H1 (cell line): Measurements from ENCODE around the gene TMPRSS4. TPM values are rescaled to one million over a fixed set of nuclear protein-coding genes. Genes with fewer than 3 reads are reported as not detected.

Source experiments
- CTCF ChIA-PET: fragments of 300-600 bp; sonication (Branson Sonifier 250); formaldehyde crosslinking; loops from one replicate; lab custom pipeline; 2021; ENCODE audit not compliant: partially characterized antibody; lab: Charles Lee
- POLR2A ChIA-PET: fragments of 300-600 bp; sonication (Branson Sonifier 250); formaldehyde crosslinking; loops from one replicate; lab custom pipeline; 2021; ENCODE audit warnings: inconsistent platforms; ENCODE audit not compliant: partially characterized antibody; lab: Charles Lee
- DNase-seq, 2 experiments: peaks; one replicate each; pipeline versions ENCODE4 v3.0.0 to v3.0.0-alpha.2; 2010 to 2022; ENCODE audit warnings: low spot score in 2 of 2, low read depth in 1 of 2, mixed read lengths in 1 of 2
- FAIRE-seq: peaks from 2 replicates; lab custom pipeline; 2011; peaks lifted over from hg19 to GRCh38; lab: Jason Lieb, UNC
- H2AFZ ChIP-seq: 2 replicates; pipeline ENCODE4 v1.8.1; 2012; ENCODE audit warnings: low read length, inconsistent platforms
- H2AK5ac ChIP-seq: 2 replicates; pipeline ENCODE4 v1.6.1; 2013; ENCODE audit warnings: low read depth, low read length
- H2BK120ac ChIP-seq: replicated peaks from 2 replicates; pipeline ENCODE3; 2013; ENCODE audit warnings: low read depth, low read length, inconsistent platforms
- H2BK12ac ChIP-seq: 2 replicates; pipeline ENCODE4 v1.6.1; 2013; ENCODE audit warnings: low read depth, low read length
- H2BK15ac ChIP-seq: 2 replicates; pipeline ENCODE4 v1.6.1; 2013; ENCODE audit warnings: low read length
- H2BK20ac ChIP-seq: 2 replicates; pipeline ENCODE4 v1.6.1; 2013; ENCODE audit warnings: low read length
- H2BK5ac ChIP-seq: 2 replicates; pipeline ENCODE4 v1.6.1; 2013; ENCODE audit warnings: low read depth, low read length
- H3K14ac ChIP-seq: 2 replicates; pipeline ENCODE4 v1.6.1; 2013; ENCODE audit warnings: inconsistent platforms; ENCODE audit not compliant: insufficient read length
- H3K18ac ChIP-seq: 2 replicates; pipeline ENCODE4 v1.6.1; 2013; ENCODE audit warnings: low read length; ENCODE audit errors: extremely low read depth
- H3K23ac ChIP-seq: 2 replicates; pipeline ENCODE4 v1.6.1; 2013; ENCODE audit warnings: inconsistent platforms; ENCODE audit not compliant: insufficient read length
- H3K23me2 ChIP-seq: 2 replicates; pipeline ENCODE4 v1.6.1; 2013; ENCODE audit warnings: low read depth, low read length
- H3K27ac ChIP-seq: 2 replicates; pipeline ENCODE4 v1.6.1; 2011; ENCODE audit warnings: low read depth, low read length, inconsistent platforms
- H3K27me3 ChIP-seq, 4 experiments: replicated peaks in 1 of 4; 1 replicate in 1 of 4; 2 replicates in 3 of 4; pipeline versions ENCODE4 v1.6.1 to v1.8.1; 2011 to 2013; ENCODE audit warnings: low read length in 3 of 4, mild to moderate bottlenecking in 3 of 4, inconsistent platforms in 2 of 4, mixed read lengths in 2 of 4, moderate library complexity in 1 of 4; ENCODE audit not compliant: control insufficient read depth in 3 of 4, insufficient read depth in 3 of 4; ENCODE audit errors: extremely low read depth in 1 of 4
- H3K36me3 ChIP-seq, 4 experiments: 2 replicates each; pipeline versions ENCODE4 v1.6.1 to v1.8.1; 2011 to 2013; ENCODE audit warnings: mild to moderate bottlenecking in 4 of 4, low read length in 3 of 4, moderate library complexity in 2 of 4, control low read depth in 1 of 4, inconsistent platforms in 1 of 4; ENCODE audit not compliant: insufficient read depth in 4 of 4, control insufficient read depth in 2 of 4
- H3K4ac ChIP-seq: replicated peaks from 2 replicates; pipeline ENCODE3; 2013; ENCODE audit warnings: low read length, low read depth, mixed read lengths, inconsistent platforms; ENCODE audit not compliant: insufficient read length
- H3K4me1 ChIP-seq, 4 experiments: replicated peaks in 1 of 4; 1 replicate in 1 of 4; 2 replicates in 3 of 4; pipeline versions ENCODE4 v1.6.1 to v1.8.1; 2011 to 2013; ENCODE audit warnings: low read length in 3 of 4, inconsistent platforms in 2 of 4, mixed read lengths in 1 of 4; ENCODE audit not compliant: insufficient read depth in 4 of 4, control insufficient read depth in 3 of 4
- H3K4me2 ChIP-seq, 2 experiments: 2 replicates each; pipeline versions ENCODE4 v1.6.1 to v1.8.1; 2011 to 2013; ENCODE audit warnings: low read depth in 2 of 2, low read length in 2 of 2, control low read depth in 1 of 2, inconsistent platforms in 1 of 2, mild to moderate bottlenecking in 1 of 2; ENCODE audit not compliant: insufficient read depth in 1 of 2
- H3K4me3 ChIP-seq, 4 experiments: fragments of 200-600, 300-600 bp in 1 of 4; sonication (generic), shearing (Covaris generic), sonication (Bioruptor Twin) in 1 of 4; 2 replicates each; pipeline versions ENCODE4 v1.5.1 to v1.8.1; 2011 to 2016; ENCODE audit warnings: low read length in 4 of 4, low read depth in 3 of 4, control low read depth in 2 of 4, inconsistent platforms in 2 of 4, mild to moderate bottlenecking in 2 of 4, mixed read lengths in 1 of 4, moderate library complexity in 1 of 4; ENCODE audit not compliant: insufficient read depth in 2 of 4; ENCODE audit errors: extremely low read depth in 1 of 4
- H3K56ac ChIP-seq: replicated peaks from 2 replicates; pipeline ENCODE3; 2013; ENCODE audit warnings: low read depth, mild to moderate bottlenecking, mixed read lengths, low read length, inconsistent platforms; ENCODE audit not compliant: insufficient read length
- H3K79me1 ChIP-seq: 2 replicates; pipeline ENCODE4 v1.6.1; 2013; ENCODE audit warnings: low read depth, low read length, control low read depth
- H3K79me2 ChIP-seq, 2 experiments: 2 replicates each; pipeline versions ENCODE4 v1.6.1 to v1.8.1; 2012 to 2013; ENCODE audit warnings: low read length in 2 of 2, mild to moderate bottlenecking in 2 of 2, inconsistent platforms in 1 of 2; ENCODE audit not compliant: insufficient read depth in 2 of 2, control insufficient read depth in 1 of 2
- H3K9ac ChIP-seq, 4 experiments: replicated peaks in 1 of 4; 1 replicate in 1 of 4; 2 replicates in 3 of 4; pipeline versions ENCODE4 v1.6.1 to v1.8.1; 2011 to 2013; ENCODE audit warnings: low read depth in 3 of 4, low read length in 3 of 4, control low read depth in 2 of 4, mild to moderate bottlenecking in 2 of 4, moderate library complexity in 2 of 4, inconsistent platforms in 1 of 4; ENCODE audit errors: extremely low read depth in 1 of 4
- H3K9me3 ChIP-seq, 2 experiments: 2 replicates each; pipeline versions ENCODE4 v1.6.1 to v1.8.1; 2012 to 2013; ENCODE audit warnings: mild to moderate bottlenecking in 2 of 2, moderate library complexity in 2 of 2, control low read depth in 1 of 2, inconsistent platforms in 1 of 2, low read depth in 1 of 2, low read length in 1 of 2, mixed read lengths in 1 of 2; ENCODE audit not compliant: insufficient read depth in 2 of 2
- H4K20me1 ChIP-seq, 2 experiments: replicated peaks in 1 of 2; 2 replicates each; pipeline versions ENCODE3 to v1.8.1; 2011 to 2013; ENCODE audit warnings: inconsistent platforms in 2 of 2, low read length in 2 of 2, mild to moderate bottlenecking in 1 of 2; ENCODE audit not compliant: insufficient read depth in 2 of 2, control insufficient read depth in 1 of 2
- H4K5ac ChIP-seq: 2 replicates; pipeline ENCODE4 v1.6.1; 2013; ENCODE audit warnings: low read length, low read depth, mixed read lengths, inconsistent platforms; ENCODE audit not compliant: insufficient read length
- H4K8ac ChIP-seq: 2 replicates; pipeline ENCODE4 v1.8.0; 2013; ENCODE audit warnings: mild to moderate bottlenecking, moderate library complexity, low read length, inconsistent platforms; ENCODE audit not compliant: insufficient read depth; ENCODE audit errors: extremely low read depth
- H4K91ac ChIP-seq: replicated peaks from 2 replicates; pipeline ENCODE3; 2013; ENCODE audit warnings: low read length, mixed read lengths, inconsistent platforms; ENCODE audit not compliant: insufficient read length
- CEBPB ChIP-seq: IDR thresholded peaks from 2 replicates; pipeline ENCODE4 v1.6.1; 2012; ENCODE audit warnings: low read depth, low read length
- FOSL1 ChIP-seq: IDR thresholded peaks from 2 replicates; pipeline ENCODE4 v1.6.1; 2011; ENCODE audit warnings: mild to moderate bottlenecking, low read depth, low read length, moderate library complexity; ENCODE audit not compliant: insufficient read depth
- GABPA ChIP-seq: IDR thresholded peaks from 2 replicates; pipeline ENCODE4 v1.6.1; 2011; ENCODE audit warnings: mild to moderate bottlenecking, low read length, moderate library complexity, borderline replicate concordance; ENCODE audit not compliant: insufficient read depth
- KDM1A ChIP-seq: fragments of 200-600, 300-600 bp; sonication (generic); IDR thresholded peaks from 2 replicates; pipeline ENCODE4 v1.7.1; 2016; ENCODE audit warnings: mild to moderate bottlenecking, low read length, borderline replicate concordance
- KDM5A ChIP-seq: fragments of 200-600 bp; IDR thresholded peaks from 2 replicates; pipeline ENCODE4 v1.7.1; 2012; ENCODE audit warnings: mild to moderate bottlenecking, low read length, inconsistent platforms, mixed read lengths
- PHF8 ChIP-seq: fragments of 200-600 bp; sonication (generic); conservative IDR thresholded peaks from 2 replicates; pipeline ENCODE4 v1.7.1; 2012; ENCODE audit warnings: low read depth, mild to moderate bottlenecking, inconsistent platforms, low read length, moderate library complexity
- POLR2A ChIP-seq, 2 experiments: IDR thresholded peaks; 1 replicate in 1 of 2; 2 replicates in 1 of 2; pipeline ENCODE4 v1.6.1; 2011; ENCODE audit warnings: low read depth in 2 of 2, low read length in 2 of 2, mild to moderate bottlenecking in 2 of 2; ENCODE audit errors: control extremely low read depth in 1 of 2
- RAD21 ChIP-seq, 2 experiments: IDR thresholded peaks in 1 of 2; conservative IDR thresholded peaks in 1 of 2; 2 replicates each; pipeline ENCODE4 v1.6.1; 2011; ENCODE audit warnings: low read depth in 2 of 2, low read length in 2 of 2, improper control_type of control experiment in 1 of 2, inconsistent platforms in 1 of 2, mild to moderate bottlenecking in 1 of 2, moderate library complexity in 1 of 2
- RXRA ChIP-seq: IDR thresholded peaks from 2 replicates; pipeline ENCODE4 v1.6.1; 2011; ENCODE audit warnings: low read depth, mild to moderate bottlenecking, low read length, moderate library complexity; ENCODE audit not compliant: insufficient read depth
- SUZ12 ChIP-seq: fragments of 200-600 bp; sonication (generic); IDR thresholded peaks from 2 replicates; pipeline ENCODE4 v1.6.1; 2012; ENCODE audit warnings: mild to moderate bottlenecking, inconsistent platforms, low read length, moderate library complexity, mixed read lengths
- TAF1 ChIP-seq: IDR thresholded peaks from 2 replicates; pipeline ENCODE4 v1.6.1; 2011; ENCODE audit warnings: mild to moderate bottlenecking, low read depth, low read length
- WGBS, 2 experiments: shearing (Covaris generic) in 1 of 2; methylation state at CpG; one replicate each; pipeline versions ENCODE4 v1.1.6 to v1.1.7; 2013 to 2015; ENCODE audit warnings: low lambda C conversion rate in 2 of 2, mixed read lengths in 2 of 2, inconsistent platforms in 1 of 2, low coverage in 1 of 2, missing lambda C conversion rate in 1 of 2; ENCODE audit not compliant: insufficient replicate concordance in 2 of 2, insufficient coverage in 1 of 2, insufficient read length in 1 of 2; ENCODE audit errors: extremely low coverage in 1 of 2, missing lambda C conversion rate in 1 of 2; 5-methylcytosine and 5-hydroxymethylcytosine counted together
- polyA plus RNA-seq, 7 experiments: library from polyadenylated mRNA; depleted of rRNA in 3 of 7; stranded (reverse) in 5 of 7; unstranded in 2 of 7; fragments of >200 nt in 5 of 7; fragments of 200-250 nt in 2 of 7; gene quantifications; 1 replicate in 5 of 7; 2 replicates in 1 of 7; 4 replicates in 1 of 7; pipeline versions ENCODE4 v1.2.1 to v1.2.3, GENCODE V29; 2011 to 2013; ENCODE audit warnings: missing spikeins in 2 of 7, mixed read lengths in 2 of 7
- total RNA-seq: library from RNA; stranded (reverse); fragmentation: NEBNext Ultra II Directional; extraction: Animal tissue kit (Norgen Biotek cat#: 25700); gene quantifications from 2 replicates; pipeline ENCODE4 v1.2.1, GENCODE V29; 2021
- TF ChIP-seq, protein P1 (sequence below): IDR thresholded peaks from 2 replicates; pipeline ENCODE4 v1.6.1; 2011; ENCODE audit warnings: low read length, improper control_type of control experiment

The TMPRSS4 gene
- total and polyA plus RNA-seq, 2 of the 8 experiments (the other 6 are each of a cell fraction or from before 2014, with no cell fraction given) = 0.11 to 0.58 TPM

DNA sequence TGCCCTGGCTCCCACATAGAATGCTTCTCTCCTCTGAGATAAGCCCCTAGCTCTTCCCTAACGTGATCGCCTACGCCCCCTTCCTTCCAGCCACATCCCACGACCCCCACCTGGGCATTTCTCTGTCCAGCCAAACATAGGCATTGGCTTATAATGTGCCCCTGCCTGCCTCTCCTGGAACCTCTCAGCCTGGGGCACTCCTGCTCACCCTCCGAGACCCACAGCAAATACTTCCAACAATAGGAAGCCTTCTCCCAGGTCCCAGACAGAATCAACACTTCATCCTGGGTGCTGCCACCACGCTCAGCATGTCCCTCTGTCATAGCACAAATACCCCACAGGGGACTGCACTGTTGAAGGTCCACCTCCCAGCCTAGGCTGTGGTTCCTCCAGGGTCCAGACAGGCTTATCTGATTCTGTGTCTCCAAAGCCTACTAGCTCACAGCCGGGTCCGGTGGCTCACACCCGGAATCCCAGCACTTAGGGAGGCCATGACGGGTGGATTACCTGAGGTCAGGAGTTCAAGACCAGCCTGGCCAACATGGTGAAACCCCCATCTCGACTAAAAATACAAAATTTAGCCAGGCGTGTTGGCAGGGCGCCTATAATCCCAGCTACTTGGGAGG, 24.2 kb upstream of the TMPRSS4 start:
- WGBS, 2 experiments = 92% methylated on average over 13 of the region's 13 CpGs; no CpG with 5 or more reads in 1 of the 2 experiments
- no peaks in the 10 kb centered on the region for H3K27me3 ChIP-seq
- H2AFZ ChIP-seq = no peak overlapping the region
- no peak overlapping the region for H4K8ac ChIP-seq
- no peak overlapping the region for H3K9ac ChIP-seq
- ChIA-PET POLR2A (interaction anchor here (0.8 to 1.6 kb wide), 3 partner anchors 21 to 67 kb away, joined by 3 to 4 read pairs (median 3); partner anchors contain the start of gene IL10RA), CTCF (interaction anchor here (0.6 to 9.0 kb wide), 51 partner anchors 8 to 686 kb away, joined by 3 to 134 read pairs (median 4); partner anchors contain the start of genes FXYD2, IL10RA and TMPRSS13)
- H2BK12ac ChIP-seq = no peak overlapping the region
- no peak overlapping the region for H3K4me2 ChIP-seq
- 0 out of 2 replicates have a peak, but pooled peaks cover 2% of the 10 kb centered on the region for H3K23me2 ChIP-seq
- no peak overlapping the region for H3K14ac ChIP-seq
- DNase-seq = no peak
- H3K79me1 ChIP-seq = no peaks in the 10 kb centered on the region
- no peak overlapping the region for H3K56ac ChIP-seq
- H3K18ac ChIP-seq = no peak overlapping the region
- H4K91ac ChIP-seq = no peak overlapping the region
- H4K5ac ChIP-seq = no peak overlapping the region
- no peaks in the 10 kb centered on the region; a peak in 1 of 7 replicates for H3K4me1 ChIP-seq
- no peak overlapping the region for H2AK5ac ChIP-seq
- H4K20me1 ChIP-seq = no peaks in the 10 kb centered on the region
- no peak overlapping the region for H3K27ac ChIP-seq
- H2BK120ac ChIP-seq = no peak overlapping the region
- no peak overlapping the region for H3K23ac ChIP-seq
- no peaks in the 10 kb centered on the region for H3K9me3 ChIP-seq
- no peaks in the 10 kb centered on the region for H3K79me2 ChIP-seq
- H3K36me3 ChIP-seq = no peaks in the 10 kb centered on the region
- no peak overlapping the region for H2BK5ac ChIP-seq
- H3K4me3 ChIP-seq = no peak overlapping the region
- no peak overlapping the region for H2BK20ac ChIP-seq
- FAIRE-seq = no peak
- peak overlapping the region; percentile 87 for H3K4ac ChIP-seq
- no peak overlapping the region for H2BK15ac ChIP-seq
- no peak for TF ChIP-seq SUZ12
- TF ChIP-seq FOSL1 = no peak
- no peak for TF ChIP-seq PHF8
- TF ChIP-seq TAF1 = no peak
- TF ChIP-seq GABPA = no peak
- TF ChIP-seq CEBPB = no peak
- TF ChIP-seq POLR2A (IDR thresholded peaks at IDR 0.05; ENCODE audit: control extremely low read depth in 1 of 2, low read depth in 2 of 2, low read length in 2 of 2) = no peak
- TF ChIP-seq, protein P1, sequence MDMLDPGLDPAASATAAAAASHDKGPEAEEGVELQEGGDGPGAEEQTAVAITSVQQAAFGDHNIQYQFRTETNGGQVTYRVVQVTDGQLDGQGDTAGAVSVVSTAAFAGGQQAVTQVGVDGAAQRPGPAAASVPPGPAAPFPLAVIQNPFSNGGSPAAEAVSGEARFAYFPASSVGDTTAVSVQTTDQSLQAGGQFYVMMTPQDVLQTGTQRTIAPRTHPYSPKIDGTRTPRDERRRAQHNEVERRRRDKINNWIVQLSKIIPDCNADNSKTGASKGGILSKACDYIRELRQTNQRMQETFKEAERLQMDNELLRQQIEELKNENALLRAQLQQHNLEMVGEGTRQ = no peak
- no peak for TF ChIP-seq KDM5A
- no peak for TF ChIP-seq RAD21 (IDR thresholded peaks at IDR 0.05 in 1 of 2, conservative IDR thresholded peaks at IDR 0.05 in 1 of 2; ENCODE audit: low read depth in 2 of 2, low read length in 2 of 2)
- no peak for TF ChIP-seq KDM1A
- TF ChIP-seq RXRA = no peak
